Measurements from ENCODE around the gene LMCD1.

- no peak for TF ChIP-seq POLR2A (IDR thresholded peaks at IDR 0.05)
- no peak for TF ChIP-seq CTCF (IDR thresholded peaks at IDR 0.05)
Measured at GRCh38 chr3:8563597-8563996, 62.0 kb downstream of the LMCD1 start.
